Endothelial cell of umbilical vein (primary cell): ENCODE data around the gene SORCS2. TPM values are rescaled to one million over a fixed set of nuclear protein-coding genes. Genes with fewer than 3 reads are reported as not detected.

Source experiments
- BruUV-seq: library from RNA; stranded (reverse); fragments of 400-500 nt; replicated peaks from 2 replicates; lab custom pipeline; 2021; lab: Mats Ljungman, UMichigan
- CTCF ChIA-PET: fragments of 300-600, 350-600 bp; sonication (Branson Sonifier 250); formaldehyde crosslinking; loops from one replicate; lab custom pipeline; 2021; ENCODE audit warnings: antibody characterized with exemption, inconsistent platforms; lab: Charles Lee
- POLR2A ChIA-PET: fragments of 300-600, 350-600 bp; sonication (Branson Sonifier 250); formaldehyde crosslinking; loops from one replicate; lab custom pipeline; 2021; ENCODE audit warnings: antibody characterized with exemption, inconsistent platforms; lab: Charles Lee
- DNase-seq: peaks from one replicate; pipeline ENCODE4 v3.0.0-alpha.2; 2011; ENCODE audit warnings: low read depth, low spot score
- FAIRE-seq: peaks from 2 replicates; lab custom pipeline; 2011; peaks lifted over from hg19 to GRCh38; lab: Jason Lieb, UNC
- H2AFZ ChIP-seq: 2 replicates; pipeline ENCODE4 v1.6.0; 2012; ENCODE audit warnings: low read depth, low read length, control low read depth, inconsistent platforms
- H3K27ac ChIP-seq: 2 replicates; pipeline ENCODE4 v1.5.1; 2011; ENCODE audit warnings: low read depth, mild to moderate bottlenecking, control low read depth, low read length, moderate library complexity; ENCODE audit not compliant: insufficient read depth
- H3K27me3 ChIP-seq, 2 experiments: 2 replicates each; pipeline versions ENCODE4 v1.6.0 to v1.6.1; 2011; ENCODE audit warnings: low read length in 2 of 2, mixed read lengths in 1 of 2; ENCODE audit not compliant: control insufficient read depth in 2 of 2, insufficient read depth in 2 of 2
- H3K36me3 ChIP-seq, 2 experiments: 2 replicates in 1 of 2; 3 replicates in 1 of 2; pipeline ENCODE4 v1.5.1; 2011; ENCODE audit warnings: low read length in 2 of 2, mild to moderate bottlenecking in 1 of 2, moderate library complexity in 1 of 2; ENCODE audit not compliant: control insufficient read depth in 2 of 2, insufficient read depth in 2 of 2; ENCODE audit errors: extremely low read depth in 1 of 2
- H3K4me1 ChIP-seq: 3 replicates; pipeline ENCODE4 v1.5.1; 2011; ENCODE audit warnings: mild to moderate bottlenecking, low read length; ENCODE audit not compliant: control insufficient read depth, insufficient read depth; ENCODE audit errors: extremely low read depth
- H3K4me2 ChIP-seq: 2 replicates; pipeline ENCODE4 v1.6.1; 2011; ENCODE audit warnings: low read length, control low read depth, mixed read lengths; ENCODE audit not compliant: insufficient read depth
- H3K4me3 ChIP-seq, 3 experiments: fragments of 200-600 bp in 1 of 3; sonication (generic), shearing (Covaris generic) in 1 of 3; replicated peaks in 1 of 3; 2 replicates each; pipeline ENCODE4 v1.5.1; 2011 to 2016; ENCODE audit warnings: control low read depth in 3 of 3, low read length in 3 of 3, mild to moderate bottlenecking in 2 of 3, inconsistent platforms in 1 of 3, low read depth in 1 of 3, moderate library complexity in 1 of 3; ENCODE audit not compliant: insufficient read depth in 1 of 3
- H3K79me2 ChIP-seq: 2 replicates; pipeline ENCODE4 v1.6.0; 2012; ENCODE audit warnings: low read length, inconsistent platforms; ENCODE audit not compliant: control insufficient read depth, insufficient read depth
- H3K9ac ChIP-seq: replicated peaks from 2 replicates; pipeline ENCODE3; 2011; ENCODE audit warnings: low read length, control low read depth; ENCODE audit not compliant: insufficient read depth; ENCODE audit errors: extremely low read depth
- H3K9me1 ChIP-seq: replicated peaks from 3 replicates; pipeline ENCODE4 v1.6.0; 2011; ENCODE audit warnings: mild to moderate bottlenecking, low read length; ENCODE audit not compliant: control insufficient read depth, insufficient read depth; ENCODE audit errors: extremely low read depth
- H3K9me3 ChIP-seq: replicated peaks from 2 replicates; pipeline ENCODE4 v1.5.1; 2012; ENCODE audit warnings: low read length, inconsistent platforms; ENCODE audit not compliant: control insufficient read depth, insufficient read depth
- H4K20me1 ChIP-seq: replicated peaks from 2 replicates; pipeline ENCODE3; 2011; ENCODE audit warnings: mild to moderate bottlenecking, low read length; ENCODE audit not compliant: control insufficient read depth, insufficient read depth; ENCODE audit errors: extremely low read depth
- EZH2 ChIP-seq: IDR thresholded peaks from 2 replicates; pipeline ENCODE4 v1.6.1; 2012; ENCODE audit warnings: borderline replicate concordance, low read depth, mild to moderate bottlenecking, moderate library complexity, low read length, inconsistent platforms; ENCODE audit not compliant: severe bottlenecking
- FOS ChIP-seq: IDR thresholded peaks from 2 replicates; pipeline ENCODE4 v1.6.1; 2011; ENCODE audit warnings: mild to moderate bottlenecking, low read length, moderate library complexity, borderline replicate concordance; ENCODE audit not compliant: insufficient read depth
- GATA2 ChIP-seq: IDR thresholded peaks from 2 replicates; pipeline ENCODE4 v1.7.0; 2011; ENCODE audit warnings: low read depth, mild to moderate bottlenecking, moderate library complexity, mixed read lengths, low read length; ENCODE audit not compliant: insufficient read length, insufficient read depth
- JUN ChIP-seq: IDR thresholded peaks from 2 replicates; pipeline ENCODE4 v1.6.1; 2011; ENCODE audit warnings: borderline replicate concordance, low read depth; ENCODE audit not compliant: insufficient read length, insufficient read depth
- MYC ChIP-seq: IDR thresholded peaks from one replicate; pipeline ENCODE4 v1.6.1; 2011; ENCODE audit warnings: mild to moderate bottlenecking, low read depth, low read length
- POLR2A ChIP-seq: IDR thresholded peaks from 2 replicates; pipeline ENCODE4 v1.6.1; 2012; ENCODE audit warnings: low read depth, mild to moderate bottlenecking, control low read depth, low read length
- POLR2AphosphoS5 ChIP-seq: IDR thresholded peaks from 2 replicates; pipeline ENCODE4 v1.6.1; 2012; ENCODE audit warnings: low read depth, mild to moderate bottlenecking, control low read depth, low read length, moderate library complexity; ENCODE audit not compliant: insufficient read depth
- dilution Hi-C: fragments of 300-500 bp; cut with MboI; formaldehyde crosslinking; loops from one replicate; pipeline ENCODE4 v1.15.0; 2019; ENCODE audit warnings: low sequenced_read_pairs; ENCODE audit not compliant: extremely low pct_ligation_motif_present
- intact Hi-C: fragments of 100-400 bp; cut with micrococcal nuclease; formaldehyde crosslinking; loops from one replicate; pipeline ENCODE4 v1.10.0; 2022
- polyA plus RNA-seq, 4 experiments: library from polyadenylated mRNA; depleted of rRNA in 3 of 4; stranded (reverse) in 3 of 4; unstranded in 1 of 4; fragments of >200 nt; gene quantifications; 2 replicates each; pipeline versions ENCODE4 v1.2.1 to v1.2.3, GENCODE V29; 2011 to 2012; ENCODE audit warnings: missing spikeins in 1 of 4
- total RNA-seq: library from RNA; stranded (reverse); gene quantifications from 2 replicates; pipeline ENCODE4 v1.2.3, GENCODE V29; 2021
- TF ChIP-seq, protein P1 (sequence below): IDR thresholded peaks from 2 replicates; pipeline ENCODE4 v1.6.1; 2011; ENCODE audit not compliant: insufficient read depth, insufficient read length
- TF ChIP-seq, protein P2 (sequence below), 2 donors: IDR thresholded peaks; 1 replicate in 1 of 2; 2 replicates in 1 of 2; pipeline ENCODE4 v1.5.1; 2011; ENCODE audit warnings: low read length in 2 of 2, mild to moderate bottlenecking in 2 of 2, moderate library complexity in 2 of 2, control low read depth in 1 of 2, inconsistent platforms in 1 of 2, low read depth in 1 of 2; ENCODE audit not compliant: insufficient read depth in 1 of 2; ENCODE audit errors: extremely low read depth in 1 of 2

Gene SORCS2
- total and polyA plus RNA-seq, 2 donors (not counting 3 experiments of a cell fraction or from before 2014, with no cell fraction given), result not detected

DNA sequence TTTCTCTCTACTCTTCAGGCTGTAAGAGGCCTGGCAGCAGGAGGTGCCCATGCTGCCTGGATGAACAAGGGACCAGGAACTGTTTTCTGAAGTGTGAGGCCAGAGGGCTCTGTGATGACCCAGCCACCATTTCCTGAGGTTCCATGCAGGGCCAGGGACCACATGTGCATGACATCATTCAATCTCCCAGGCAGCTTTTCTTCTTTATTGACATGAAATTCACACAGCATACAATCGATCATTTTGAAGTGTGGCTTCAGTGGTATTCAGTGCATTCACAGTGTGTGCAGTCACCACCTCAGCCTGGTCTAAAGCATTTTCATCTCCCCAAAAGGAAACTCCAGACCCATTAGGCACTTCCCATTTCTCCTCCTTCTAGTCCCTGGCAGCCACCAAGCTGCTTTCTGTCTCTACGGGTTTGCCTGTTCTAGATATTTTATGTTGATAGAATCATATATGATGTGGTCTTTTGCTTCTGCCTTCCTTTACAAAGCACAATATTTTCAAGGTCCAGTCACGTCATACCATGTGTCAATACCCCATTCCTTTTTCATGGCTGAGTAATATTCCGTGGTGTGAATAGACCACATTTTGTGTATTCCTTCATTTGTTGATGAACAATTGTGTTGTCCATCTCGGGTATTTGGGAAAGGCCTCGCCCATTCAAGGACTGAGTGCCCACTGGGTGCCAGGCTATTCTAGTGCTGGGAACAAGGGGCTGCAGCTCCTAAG is 149.3 kb downstream of the SORCS2 start:
- H3K36me3 ChIP-seq, result no peaks in the 10 kb centered on the region
- H3K27ac ChIP-seq, result no peak overlapping the region
- H4K20me1 ChIP-seq, result no peaks in the 10 kb centered on the region
- H3K4me3 ChIP-seq, result no peak overlapping the region
- H3K79me2 ChIP-seq, result no peaks in the 10 kb centered on the region
- H3K4me1 ChIP-seq, result no peaks in the 10 kb centered on the region
- TF ChIP-seq, protein P1, sequence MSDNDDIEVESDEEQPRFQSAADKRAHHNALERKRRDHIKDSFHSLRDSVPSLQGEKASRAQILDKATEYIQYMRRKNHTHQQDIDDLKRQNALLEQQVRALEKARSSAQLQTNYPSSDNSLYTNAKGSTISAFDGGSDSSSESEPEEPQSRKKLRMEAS, result no peak
- TF ChIP-seq EZH2 (no peak), POLR2AphosphoS5 (no peak), POLR2A (no peak), FOS (no peak), JUN (no peak), GATA2 (no peak), MYC (no peak)
- TF ChIP-seq, protein P2, sequence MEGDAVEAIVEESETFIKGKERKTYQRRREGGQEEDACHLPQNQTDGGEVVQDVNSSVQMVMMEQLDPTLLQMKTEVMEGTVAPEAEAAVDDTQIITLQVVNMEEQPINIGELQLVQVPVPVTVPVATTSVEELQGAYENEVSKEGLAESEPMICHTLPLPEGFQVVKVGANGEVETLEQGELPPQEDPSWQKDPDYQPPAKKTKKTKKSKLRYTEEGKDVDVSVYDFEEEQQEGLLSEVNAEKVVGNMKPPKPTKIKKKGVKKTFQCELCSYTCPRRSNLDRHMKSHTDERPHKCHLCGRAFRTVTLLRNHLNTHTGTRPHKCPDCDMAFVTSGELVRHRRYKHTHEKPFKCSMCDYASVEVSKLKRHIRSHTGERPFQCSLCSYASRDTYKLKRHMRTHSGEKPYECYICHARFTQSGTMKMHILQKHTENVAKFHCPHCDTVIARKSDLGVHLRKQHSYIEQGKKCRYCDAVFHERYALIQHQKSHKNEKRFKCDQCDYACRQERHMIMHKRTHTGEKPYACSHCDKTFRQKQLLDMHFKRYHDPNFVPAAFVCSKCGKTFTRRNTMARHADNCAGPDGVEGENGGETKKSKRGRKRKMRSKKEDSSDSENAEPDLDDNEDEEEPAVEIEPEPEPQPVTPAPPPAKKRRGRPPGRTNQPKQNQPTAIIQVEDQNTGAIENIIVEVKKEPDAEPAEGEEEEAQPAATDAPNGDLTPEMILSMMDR (IDR thresholded peaks at IDR 0.05; ENCODE audit: extremely low read depth in 1 of 2, insufficient read depth in 1 of 2, low read depth in 1 of 2, low read length in 2 of 2), result no peak
- H3K9me1 ChIP-seq, result no peaks in the 10 kb centered on the region
- no peak overlapping the region for H3K4me2 ChIP-seq
- ChIA-PET CTCF (no interaction called here), POLR2A (no interaction called here)
- intact Hi-C loops, result no loop called here
- BruUV-seq, result no TSS peak
- H3K9me3 ChIP-seq, result no peaks in the 10 kb centered on the region
- dilution Hi-C loops, result no loop called here
- no peaks in the 10 kb centered on the region for H3K27me3 ChIP-seq
- no peak overlapping the region for H2AFZ ChIP-seq
- H3K9ac ChIP-seq, result no peak overlapping the region
- no peak for FAIRE-seq
- no peak for DNase-seq
